Stimulated activated CD8-positive, alpha-beta memory T cell treated with anti-CD3 and anti-CD28 coated beads, Interleukin-7, amount 100 ng/mL, for 24 hours (primary cell): ENCODE data around the gene MEP1B.
"Not testable (repeated sequence)": the region's sequence is repeated elsewhere in the genome, so short reads cannot be mapped to it uniquely, and the experiment has no call there.

Source experiments
- DNase-seq: peaks from one replicate; pipeline ENCODE4 v3.0.0-alpha.2; 2020; ENCODE audit warnings: low read depth

MEP1B gene

GRCh38 chr18:32209685-32210445 lies 20.0 kb downstream of the MEP1B start:
- no peak for DNase-seq

GRCh38 chr18:32213693-32214092 lies 23.9 kb downstream of the MEP1B start:
- DNase-seq, result no peak

- DNase-seq, result no peak
Observed at GRCh38 chr18:32216390-32216789, 26.6 kb downstream of the MEP1B start.

- DNase-seq, result no peak
Observed at GRCh38 chr18:32219431-32220018, 29.7 kb downstream of the MEP1B start.

GRCh38 chr18:32233348-32233747 lies 43.5 kb downstream of the MEP1B start:
- not testable (repeated sequence) for DNase-seq

DNA sequence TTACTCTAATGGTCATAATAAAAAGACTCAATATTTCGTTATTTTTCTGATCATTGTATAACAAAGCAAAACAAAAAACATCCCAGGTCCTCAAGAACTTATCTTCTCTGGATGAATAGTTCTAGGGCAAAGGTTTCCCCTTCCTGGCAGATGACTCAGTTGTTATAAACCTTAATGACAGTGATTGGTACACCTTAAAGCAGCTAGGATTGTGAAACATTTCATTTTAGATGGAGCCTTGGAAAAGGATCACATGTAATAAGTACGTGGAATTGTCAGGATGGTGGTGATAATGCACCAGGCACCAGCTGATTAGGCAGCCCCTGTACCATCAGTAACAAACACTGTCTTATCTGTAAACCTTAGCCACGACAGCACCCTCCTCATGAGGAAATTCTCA lies 47.2 kb downstream of the MEP1B start:
- DNase-seq, result no peak

GRCh38 chr18:32238635-32239268 lies 48.9 kb downstream of the MEP1B start:
- no peak for DNase-seq

DNA sequence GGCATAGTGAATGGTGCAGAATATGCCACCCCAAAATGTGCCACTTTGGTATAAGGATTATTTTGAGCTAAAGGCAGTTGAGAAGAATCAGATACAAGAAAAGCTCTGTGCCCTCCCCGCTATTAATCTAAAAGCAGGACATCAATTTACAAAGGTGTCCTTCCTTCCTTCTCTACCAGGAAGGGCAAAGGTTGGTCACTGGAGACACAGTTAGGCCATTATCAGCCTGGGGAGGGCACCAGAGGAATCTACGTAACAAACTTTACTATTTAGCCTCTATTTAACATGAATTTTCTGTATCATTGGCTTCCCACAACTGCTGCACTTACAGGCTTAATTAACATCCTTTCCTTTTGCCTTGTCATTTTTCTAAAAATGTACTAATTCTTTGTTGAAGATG lies 52.6 kb downstream of the MEP1B start:
- no peak for DNase-seq

- DNase-seq, result no peak
Observed at GRCh38 chr18:32243358-32243757, 53.5 kb downstream of the MEP1B start.

DNA sequence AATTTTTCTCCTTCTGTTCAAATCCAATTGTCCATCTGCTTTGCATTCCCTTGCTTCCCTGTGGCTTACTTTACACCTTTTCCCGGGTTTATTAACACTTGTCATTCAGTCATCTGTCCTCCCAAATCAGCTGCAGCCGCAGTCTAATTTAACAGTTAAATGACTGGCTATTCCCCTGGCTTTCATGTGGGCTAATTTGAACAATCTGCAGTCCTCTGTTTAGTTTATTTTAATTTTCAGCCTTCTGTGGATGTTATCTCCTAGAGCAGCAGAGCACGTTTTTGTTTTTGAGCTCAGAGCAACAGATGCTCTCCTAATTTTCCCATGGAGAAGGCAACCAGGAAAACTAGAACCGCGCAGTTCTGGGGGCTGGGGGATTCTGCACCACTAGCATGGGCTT lies 55.0 kb downstream of the MEP1B start:
- DNase-seq, result no peak

- DNase-seq, result no peak
Observed at GRCh38 chr18:32249147-32249929, 59.5 kb downstream of the MEP1B start.

DNA sequence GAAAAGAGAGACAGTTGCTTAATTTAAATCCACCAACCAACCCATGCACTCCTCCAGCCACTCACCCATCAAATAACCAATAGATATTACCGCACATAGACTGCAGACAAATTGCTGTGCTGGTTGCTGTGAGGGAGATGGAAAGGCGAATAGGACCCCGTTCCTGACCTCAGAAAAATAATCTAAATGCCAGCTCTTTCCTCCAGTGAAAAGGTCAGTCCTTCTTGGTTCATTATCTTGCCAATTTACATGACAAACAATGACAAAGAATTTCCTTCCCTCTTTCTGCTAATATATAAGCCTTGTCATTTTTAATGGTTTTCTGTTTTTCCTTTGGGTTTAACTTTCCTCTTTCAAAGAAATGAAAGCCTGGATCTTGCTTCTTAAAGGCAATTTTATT lies 61.6 kb downstream of the MEP1B start:
- no peak for DNase-seq

DNA sequence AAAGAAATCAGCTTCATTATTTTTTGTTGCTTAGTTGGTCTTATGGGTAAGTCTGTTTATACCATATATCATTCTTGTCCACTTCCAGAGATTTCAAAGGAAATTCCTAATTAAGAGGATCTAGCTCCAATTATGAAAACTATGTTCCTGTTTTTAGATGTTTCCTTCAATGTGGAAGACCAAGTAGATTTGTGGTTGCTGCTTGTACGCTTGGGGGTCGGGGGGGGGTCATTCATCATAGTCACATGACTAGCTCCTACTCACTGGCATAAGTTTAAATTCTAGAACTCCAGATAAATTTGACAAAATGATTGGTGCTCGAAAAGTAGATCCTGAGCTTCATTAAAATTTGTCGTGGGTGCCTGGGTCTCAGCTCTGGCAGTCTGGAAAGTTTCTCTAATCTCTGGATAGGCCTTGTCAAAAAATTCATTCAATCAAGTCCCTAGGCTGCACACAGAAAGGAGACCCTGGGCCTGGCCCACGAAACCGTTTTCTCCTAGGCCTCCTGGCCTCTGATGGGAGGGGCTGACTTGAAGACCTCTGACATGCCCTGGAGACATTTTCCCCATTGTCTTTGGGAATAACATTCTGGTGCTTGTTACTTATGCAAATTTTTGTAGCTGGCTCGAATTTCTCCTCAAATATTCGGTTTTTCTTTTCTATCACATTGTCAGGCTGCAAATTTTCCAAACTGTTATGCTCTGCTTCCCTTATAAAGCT lies 62.5 kb downstream of the MEP1B start:
- DNase-seq, result no peak

DNA sequence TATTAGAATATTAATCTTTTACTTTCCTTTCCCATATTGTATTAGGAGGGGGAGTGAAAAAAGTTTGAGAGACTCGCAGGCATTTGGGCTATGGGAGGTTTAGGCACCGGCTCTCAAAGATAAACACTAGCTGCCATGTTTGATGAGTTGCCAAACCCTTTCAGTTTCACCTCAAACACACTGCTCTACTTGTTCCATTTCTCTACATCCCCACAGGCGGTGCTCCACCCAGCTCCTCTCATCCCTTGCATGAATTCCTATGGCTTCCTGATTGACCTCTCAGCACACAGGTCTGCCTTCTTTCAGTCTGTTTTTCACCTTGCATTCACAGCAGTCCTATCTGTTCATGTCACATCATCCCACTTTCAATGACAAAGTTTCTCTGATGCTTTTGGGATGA lies 65.7 kb downstream of the MEP1B start:
- DNase-seq, result no peak

DNA sequence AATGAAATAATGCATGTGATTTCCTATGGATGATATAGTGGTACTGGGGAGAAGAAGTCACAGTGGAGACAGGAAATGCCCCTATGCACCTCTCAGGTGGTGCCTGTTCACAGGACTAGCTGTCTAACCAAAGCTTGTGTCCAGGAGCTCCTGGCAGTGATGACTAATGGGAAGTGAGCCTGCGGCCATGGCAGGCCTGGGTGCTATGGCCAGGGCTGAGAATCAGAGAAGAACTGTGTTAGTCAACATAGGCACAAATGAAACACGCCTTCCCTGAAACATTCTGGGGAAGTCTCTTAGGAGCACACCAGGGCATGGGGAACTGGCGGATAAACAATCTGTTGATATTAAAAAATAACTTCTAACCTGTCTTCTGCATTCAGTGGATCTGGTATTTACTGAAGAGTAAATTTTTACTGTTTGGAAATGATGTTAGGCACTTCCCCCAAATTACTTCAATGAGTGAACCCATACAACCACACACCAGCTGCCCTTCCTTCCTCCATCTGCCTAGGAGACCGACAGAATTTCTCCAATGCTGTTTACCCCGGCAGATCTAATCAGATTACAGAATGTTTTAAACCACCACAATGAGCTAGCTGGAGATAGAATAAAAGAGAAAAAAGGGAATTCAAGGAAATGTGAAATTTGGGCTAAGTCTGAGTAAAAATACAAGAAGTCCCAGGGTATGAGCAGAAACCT lies 67.4 kb downstream of the MEP1B start:
- no peak for DNase-seq

DNA sequence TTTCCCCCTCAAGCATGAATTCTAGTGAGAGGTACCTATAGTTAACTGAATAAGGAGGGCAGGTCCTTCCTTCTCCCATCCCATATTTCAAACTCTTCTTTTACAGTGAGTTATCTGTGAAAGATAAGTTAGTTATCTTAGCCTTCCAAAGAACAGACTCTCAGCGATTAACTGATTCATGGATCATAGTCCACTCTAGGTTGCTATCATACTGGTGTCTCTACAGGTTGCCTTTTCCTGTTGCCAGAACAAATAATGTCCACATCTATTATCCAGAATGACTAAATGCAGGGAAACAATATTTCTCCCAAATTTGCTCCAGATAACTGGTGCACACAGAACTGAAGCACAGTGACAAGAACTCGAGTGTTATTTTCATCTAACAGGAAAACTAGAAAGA lies 68.3 kb downstream of the MEP1B start:
- no peak for DNase-seq

DNA sequence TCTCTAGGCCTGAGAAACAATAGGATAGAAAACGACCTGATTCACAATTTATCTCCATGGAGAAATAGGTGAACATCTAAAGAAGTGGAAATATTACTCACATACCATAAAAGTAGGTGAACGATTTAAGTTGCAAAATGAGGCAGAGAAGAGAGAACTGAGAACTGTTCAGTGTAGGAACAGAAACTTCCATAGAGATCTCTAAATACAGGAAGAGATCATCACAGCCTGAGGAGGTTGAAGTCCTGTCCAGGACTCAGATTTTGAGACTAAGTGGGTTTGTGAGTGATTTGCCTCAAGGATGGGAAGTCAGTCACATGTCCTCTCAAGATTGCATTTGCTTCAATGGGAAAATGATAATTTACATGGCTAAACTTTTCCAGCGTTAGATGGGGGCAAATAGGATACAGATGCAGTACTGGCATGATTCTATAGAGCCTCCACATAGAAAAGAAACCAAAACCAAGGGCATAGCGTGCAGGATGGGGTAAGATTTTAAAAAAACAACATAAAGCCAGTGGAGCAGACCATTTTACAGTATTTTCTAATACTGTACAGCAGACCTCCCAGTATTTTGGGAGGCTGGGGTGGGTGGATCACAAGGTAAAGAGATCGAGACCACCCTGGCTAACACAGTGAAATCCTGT lies 68.8 kb downstream of the MEP1B start:
- no peak for DNase-seq

GRCh38 chr18:32259553-32259952 lies 69.7 kb downstream of the MEP1B start:
- no peak for DNase-seq

DNA sequence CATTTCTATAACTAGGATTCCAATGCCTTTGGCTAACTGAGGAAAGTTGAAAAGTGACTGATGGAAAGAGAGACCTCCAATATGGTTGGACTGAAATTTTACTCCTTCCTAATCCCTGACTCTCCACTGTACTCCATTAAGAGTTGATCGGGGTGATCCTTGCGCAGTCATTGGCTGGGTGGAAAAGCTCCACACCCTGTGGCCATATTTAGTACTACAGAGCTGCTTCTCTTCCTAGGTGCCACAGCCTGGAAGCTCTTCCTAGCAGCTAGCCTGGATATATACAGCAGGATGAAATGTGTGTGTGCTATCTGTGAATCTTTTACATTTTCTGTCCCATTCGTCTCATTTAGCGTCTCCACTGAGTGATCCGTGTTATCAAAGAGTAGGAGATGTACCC lies 71.2 kb downstream of the MEP1B start:
- no peak for DNase-seq

- no peak for DNase-seq
Observed at GRCh38 chr18:32262092-32262491, 72.3 kb downstream of the MEP1B start.

DNA sequence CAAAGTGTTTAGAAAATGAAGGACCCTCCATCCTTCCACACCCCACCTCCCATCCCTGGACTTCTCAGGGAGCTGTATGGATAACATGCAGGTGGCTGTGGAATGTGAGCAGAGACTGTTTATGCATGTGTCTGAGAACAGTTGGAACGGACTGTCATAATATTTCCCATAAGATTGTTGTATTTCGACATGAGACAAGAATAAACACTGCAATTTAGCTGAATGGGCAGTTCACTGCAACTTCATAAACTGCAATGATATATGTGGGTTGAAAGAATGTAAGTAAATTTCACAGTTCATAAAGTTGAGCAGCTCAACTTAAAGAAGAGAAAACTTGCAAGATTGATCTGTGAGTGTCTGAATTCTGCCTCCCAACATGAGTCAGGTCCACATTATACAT lies 74.6 kb downstream of the MEP1B start:
- DNase-seq, result no peak
